MG63 (cell line): ENCODE data around the gene RNF213. TPM values are rescaled to one million over a fixed set of nuclear protein-coding genes. Genes with fewer than 3 reads are reported as not detected.
"Not testable (repeated sequence)": the region's sequence is repeated elsewhere in the genome, so short reads cannot be mapped to it uniquely, and the experiment has no call there.

ENCODE experiments used
- DNase-seq: peaks from one replicate; pipeline ENCODE4 v3.0.0-alpha.2; 2020
- H3K27me3 ChIP-seq: fragments of 250-450 bp; sonication (Bioruptor Pico); 2 replicates; pipeline ENCODE4 v1.5.1; 2020; ENCODE audit warnings: mild to moderate bottlenecking, moderate library complexity
- H3K36me3 ChIP-seq: fragments of 250-450 bp; sonication (Bioruptor Pico); 2 replicates; pipeline ENCODE4 v1.5.1; 2020; ENCODE audit warnings: mild to moderate bottlenecking, moderate library complexity
- H3K4me3 ChIP-seq: fragments of 250-450 bp; sonication (Bioruptor Pico); 2 replicates; pipeline ENCODE4 v1.5.1; 2020; ENCODE audit warnings: mild to moderate bottlenecking, moderate library complexity
- H3K9me3 ChIP-seq: fragments of 250-450 bp; sonication (Bioruptor Pico); 2 replicates; pipeline ENCODE4 v1.5.1; 2020; ENCODE audit warnings: mild to moderate bottlenecking, moderate library complexity
- total RNA-seq: library from RNA; depleted of rRNA; stranded (reverse); fragments of >200 nt; shearing (Covaris generic); gene quantifications from 2 replicates; pipeline ENCODE4 v1.2.3, GENCODE V29; 2014; ENCODE audit warnings: low replicate concordance

RNF213 gene
- total RNA-seq, 1 experiment from 2014 or later = 22.5 TPM

GRCh38 chr17:80274331-80274730 is 13.7 kb downstream of the RNF213 start:
- Histone ChIP-seq H3K27me3 (no peaks in the 10 kb centered on the region), H3K9me3 (0 out of 2 replicates have a peak, but pooled peaks cover 2% of the 10 kb centered on the region), H3K4me3 (no peak overlapping the region), H3K36me3 (peaks cover 28% of the 10 kb centered on the region)
- DNase-seq = no peak

DNA sequence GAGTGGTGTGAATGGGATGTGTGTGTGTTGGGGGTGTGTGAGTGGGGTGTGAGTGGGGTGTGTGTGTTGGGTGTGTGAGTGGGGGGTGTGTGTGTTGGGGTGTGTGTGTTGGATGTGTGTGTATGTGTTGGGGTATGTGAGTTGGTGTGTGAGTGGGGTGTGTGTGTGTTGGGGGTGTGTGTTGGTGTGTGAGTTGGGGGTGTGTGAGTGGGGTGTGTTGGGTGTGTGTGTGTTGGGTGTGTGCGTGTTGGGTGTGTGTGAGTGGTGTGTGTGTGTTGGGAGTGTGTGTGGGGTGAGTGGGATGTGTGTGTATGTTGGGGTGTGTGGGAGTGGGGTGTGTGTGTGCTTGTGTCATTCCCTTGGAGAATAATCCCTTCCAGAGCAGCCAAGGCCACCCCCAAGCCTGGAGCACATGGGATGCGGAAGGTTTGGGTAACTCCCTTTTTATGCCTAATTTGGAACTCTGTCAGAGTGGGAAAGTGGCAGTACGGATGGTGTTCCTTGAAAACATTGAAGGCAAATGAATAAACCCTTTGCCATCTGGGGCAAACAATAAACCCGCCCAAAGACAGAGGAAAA is 14.3 kb downstream of the RNF213 start:
- H3K36me3 ChIP-seq = peaks cover 25% of the 10 kb centered on the region
- H3K27me3 ChIP-seq = no peaks in the 10 kb centered on the region
- no peak for DNase-seq
- H3K9me3 ChIP-seq = 0 out of 2 replicates have a peak, but pooled peaks cover 2% of the 10 kb centered on the region
- H3K4me3 ChIP-seq = no peak overlapping the region

DNA sequence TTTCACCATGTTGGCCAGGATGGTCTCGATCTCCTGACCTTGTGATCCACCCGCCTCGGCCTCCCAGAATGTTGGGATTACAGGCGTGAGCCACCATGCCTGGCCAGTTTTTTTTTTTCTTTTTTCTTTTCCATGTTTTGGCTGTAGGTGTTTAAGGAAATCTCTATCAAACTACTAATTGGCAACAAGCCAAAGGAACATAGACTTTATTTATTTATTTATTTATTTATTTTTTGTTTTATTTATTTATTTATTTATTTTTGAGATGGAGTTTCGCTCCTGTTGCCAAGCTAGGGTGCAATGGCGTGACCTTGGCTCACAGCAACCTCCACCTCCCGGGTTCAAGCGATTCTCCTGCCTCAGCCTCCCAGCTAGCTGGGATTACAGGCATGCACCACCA is 15.2 kb downstream of the RNF213 start:
- H3K4me3 ChIP-seq, H3K27me3 ChIP-seq, DNase-seq, H3K9me3 ChIP-seq: not testable (repeated sequence)
- peaks cover 31% of the 10 kb centered on the region for H3K36me3 ChIP-seq

DNA sequence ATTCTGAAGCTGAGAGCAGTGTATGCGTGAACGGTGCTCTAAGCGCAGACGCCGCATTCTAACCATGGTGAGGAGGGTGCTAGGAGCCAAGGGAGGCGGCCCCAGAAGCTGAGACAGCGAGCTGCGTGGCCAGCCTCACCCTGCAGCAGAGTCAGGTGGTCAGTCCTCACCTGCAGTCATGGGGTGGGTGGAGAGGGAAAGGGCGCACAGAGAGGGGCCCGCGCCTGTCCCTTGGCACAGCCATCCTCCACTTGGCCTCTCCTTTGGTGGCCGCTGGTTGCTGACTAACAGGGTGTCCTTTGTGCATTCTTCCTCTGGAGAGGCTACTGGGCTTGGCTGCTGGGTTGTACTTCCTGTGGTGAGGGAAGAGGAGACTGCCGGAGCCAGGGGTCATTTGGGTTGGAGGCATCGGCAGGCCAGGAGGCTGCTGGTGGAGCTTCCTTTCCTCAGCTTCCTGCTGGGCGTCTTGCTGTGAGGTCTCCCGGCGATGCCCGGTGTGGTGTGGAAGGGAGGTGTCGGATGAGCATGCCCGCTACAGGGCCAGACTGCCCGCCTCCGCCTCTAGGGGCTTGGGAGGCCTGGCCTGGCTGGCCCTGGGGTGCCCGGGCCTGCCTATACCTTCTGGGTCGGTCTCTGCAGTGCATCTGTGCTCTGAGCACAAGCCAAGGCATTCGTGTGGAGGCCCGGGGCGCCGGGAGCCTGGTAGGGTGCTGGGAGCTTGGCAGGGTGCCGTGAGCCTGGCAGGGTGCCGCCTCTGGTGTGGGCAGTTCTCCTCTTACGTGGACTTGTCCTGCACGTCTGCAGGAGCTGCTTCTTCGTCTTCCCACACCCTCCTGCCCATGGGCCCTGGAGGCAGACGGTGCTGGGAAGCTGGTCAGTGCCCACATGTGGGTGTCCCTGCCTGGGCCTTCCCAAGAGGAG is 17.4 kb downstream of the RNF213 start:
- Histone ChIP-seq H3K27me3 (no peaks in the 10 kb centered on the region), H3K9me3 (no peaks in the 10 kb centered on the region), H3K36me3 (peaks cover 35% of the 10 kb centered on the region), H3K4me3 (peak overlapping the region; percentile 0; the same call in 1 of the 2 replicates)
- peak; percentile 97 for DNase-seq

DNA sequence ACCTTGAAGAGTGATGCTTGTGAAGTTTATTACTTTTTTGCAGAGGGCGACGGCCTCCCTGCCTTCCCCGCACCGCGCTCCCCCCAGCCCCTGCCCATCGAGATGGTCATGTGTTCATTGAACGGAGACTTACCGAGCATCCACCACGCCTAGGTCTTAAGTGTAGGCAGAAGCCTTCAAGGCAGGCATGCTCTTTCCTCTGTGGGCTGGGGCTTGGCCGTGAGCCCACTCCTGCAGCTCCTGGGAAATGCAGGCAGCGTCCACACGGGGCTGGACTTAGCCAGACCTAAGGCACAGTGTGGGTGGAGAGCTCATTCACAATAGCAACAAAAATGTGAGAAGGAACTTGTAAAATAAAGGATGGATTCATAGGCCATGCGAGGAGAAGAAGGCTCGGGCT is 19.2 kb downstream of the RNF213 start:
- Histone ChIP-seq H3K36me3 (peaks cover 38% of the 10 kb centered on the region), H3K9me3 (no peaks in the 10 kb centered on the region), H3K27me3 (no peaks in the 10 kb centered on the region), H3K4me3 (no peak overlapping the region)
- DNase-seq = peak; percentile 69

DNA sequence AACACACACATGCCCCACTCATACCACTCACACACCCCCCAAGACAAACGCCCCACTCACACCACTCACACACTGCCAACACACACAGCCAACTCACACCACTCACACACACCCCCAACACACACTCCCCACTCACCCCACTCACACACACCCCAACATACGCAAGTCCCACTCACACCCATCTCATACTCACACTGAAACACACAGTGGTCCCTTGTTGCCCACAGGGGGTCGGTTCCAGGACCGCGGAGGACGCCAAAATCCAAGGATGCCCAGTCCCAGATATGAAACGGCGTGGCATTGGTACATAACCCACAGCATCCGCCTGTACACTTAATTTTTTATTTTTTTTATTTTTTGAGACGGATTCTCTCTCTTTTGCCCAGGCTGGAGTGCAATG is 20.9 kb downstream of the RNF213 start:
- H3K9me3 ChIP-seq = no peaks in the 10 kb centered on the region
- DNase-seq = no peak
- no peaks in the 10 kb centered on the region for H3K27me3 ChIP-seq
- H3K36me3 ChIP-seq = peaks cover 33% of the 10 kb centered on the region
- H3K4me3 ChIP-seq = no peak overlapping the region

GRCh38 chr17:80283116-80283852 is 22.6 kb downstream of the RNF213 start:
- Histone ChIP-seq H3K9me3 (no peaks in the 10 kb centered on the region), H3K4me3 (no peak overlapping the region), H3K27me3 (no peaks in the 10 kb centered on the region), H3K36me3 (peaks cover 42% of the 10 kb centered on the region)
- no peak for DNase-seq

GRCh38 chr17:80284631-80285030 is 24.0 kb downstream of the RNF213 start:
- no peak for DNase-seq
- peaks cover 54% of the 10 kb centered on the region for H3K36me3 ChIP-seq
- H3K4me3 ChIP-seq = no peak overlapping the region
- H3K27me3 ChIP-seq = no peaks in the 10 kb centered on the region
- H3K9me3 ChIP-seq = no peaks in the 10 kb centered on the region

- no peak for DNase-seq
- Histone ChIP-seq H3K4me3 (no peak overlapping the region), H3K36me3 (peaks cover 55% of the 10 kb centered on the region), H3K27me3 (no peaks in the 10 kb centered on the region), H3K9me3 (no peaks in the 10 kb centered on the region)
Observed at GRCh38 chr17:80285237-80285920, 24.7 kb downstream of the RNF213 start.

- H3K4me3 ChIP-seq = no peak overlapping the region
- H3K27me3 ChIP-seq = no peaks in the 10 kb centered on the region
- H3K36me3 ChIP-seq = peaks cover 60% of the 10 kb centered on the region
- H3K9me3 ChIP-seq = no peaks in the 10 kb centered on the region
- DNase-seq = no peak
Observed at GRCh38 chr17:80286638-80286960, 25.9 kb downstream of the RNF213 start.

DNA sequence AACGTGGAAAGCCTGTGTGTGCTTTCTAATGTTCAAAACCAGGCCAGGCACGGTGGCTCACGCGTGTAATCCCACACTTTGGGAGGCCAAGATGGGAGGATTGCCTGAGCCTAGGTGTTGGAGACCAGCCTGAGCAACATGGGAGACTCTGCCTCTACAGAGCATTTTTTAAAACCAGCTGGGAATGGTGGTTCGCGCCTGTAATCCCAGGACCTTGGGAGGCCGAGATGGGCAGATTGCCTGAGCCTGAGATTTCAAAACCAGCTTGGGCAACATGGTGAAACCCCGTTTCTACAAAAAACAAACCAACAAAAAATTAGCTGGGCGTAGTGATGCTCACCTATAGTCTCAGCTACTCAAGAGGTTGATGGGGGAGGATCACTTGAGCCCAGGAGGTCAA is 26.4 kb downstream of the RNF213 start:
- Histone ChIP-seq H3K27me3 (no peaks in the 10 kb centered on the region), H3K36me3 (peaks cover 60% of the 10 kb centered on the region), H3K4me3 (no peak overlapping the region), H3K9me3 (no peaks in the 10 kb centered on the region)
- DNase-seq = no peak

DNA sequence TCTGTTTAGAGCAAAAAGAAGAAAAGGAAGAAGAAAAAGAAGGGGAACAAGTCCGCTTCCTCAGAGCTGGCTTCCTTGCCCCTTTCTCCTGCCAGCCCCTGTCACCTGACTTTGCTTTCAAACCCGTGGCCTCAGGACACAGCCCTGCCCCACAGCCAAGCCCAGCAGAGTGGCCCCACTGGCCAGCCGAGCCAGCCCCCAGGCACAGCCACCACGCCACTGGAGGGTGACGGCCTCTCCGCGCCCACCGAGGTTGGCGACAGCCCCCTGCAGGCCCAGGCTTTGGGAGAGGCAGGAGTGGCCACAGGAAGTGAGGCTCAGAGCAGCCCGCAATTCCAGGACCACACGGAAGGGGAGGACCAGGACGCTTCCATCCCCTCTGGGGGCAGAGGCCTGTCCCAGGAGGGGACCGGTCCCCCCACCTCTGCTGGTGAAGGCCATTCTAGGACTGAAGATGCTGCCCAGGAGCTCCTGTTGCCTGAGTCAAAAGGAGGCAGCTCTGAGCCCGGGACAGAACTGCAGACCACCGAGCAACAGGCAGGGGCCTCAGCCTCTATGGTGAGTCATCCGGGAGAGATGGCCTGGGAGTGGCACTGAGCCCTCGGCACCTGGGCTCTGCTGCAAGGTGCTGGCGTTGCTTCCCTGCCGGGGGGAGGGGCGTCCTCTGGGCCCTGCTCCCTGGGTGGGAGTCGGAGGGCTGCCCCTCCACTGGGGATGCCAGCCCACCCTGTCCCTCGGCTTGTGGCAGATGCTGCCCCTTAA is 27.3 kb downstream of the RNF213 start:
- Histone ChIP-seq H3K9me3 (no peaks in the 10 kb centered on the region), H3K4me3 (no peak overlapping the region), H3K36me3 (peaks cover 64% of the 10 kb centered on the region), H3K27me3 (no peaks in the 10 kb centered on the region)
- no peak for DNase-seq

DNA sequence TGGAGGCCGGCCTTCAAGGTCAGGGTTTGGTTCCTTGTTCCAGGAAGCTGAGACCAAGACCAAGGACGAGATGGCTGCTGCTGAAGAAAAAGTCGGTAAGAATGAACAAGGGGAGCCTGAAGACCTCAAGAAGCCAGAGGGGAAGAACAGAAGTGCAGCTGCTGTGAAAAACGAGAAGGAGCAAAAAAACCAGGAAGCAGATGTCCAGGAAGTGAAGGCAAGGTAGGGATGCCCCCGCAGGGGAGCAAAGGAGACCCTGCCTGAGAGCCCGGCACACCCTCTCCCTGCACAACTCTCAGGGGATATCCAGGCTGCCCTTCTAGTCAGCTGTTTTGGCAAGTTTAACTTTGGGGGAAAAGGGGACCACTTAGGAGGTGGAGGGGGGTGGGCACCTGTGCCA is 29.0 kb downstream of the RNF213 start:
- no peaks in the 10 kb centered on the region for H3K27me3 ChIP-seq
- H3K9me3 ChIP-seq = no peaks in the 10 kb centered on the region
- H3K36me3 ChIP-seq = peaks cover 73% of the 10 kb centered on the region
- no peak overlapping the region for H3K4me3 ChIP-seq
- no peak for DNase-seq

DNA sequence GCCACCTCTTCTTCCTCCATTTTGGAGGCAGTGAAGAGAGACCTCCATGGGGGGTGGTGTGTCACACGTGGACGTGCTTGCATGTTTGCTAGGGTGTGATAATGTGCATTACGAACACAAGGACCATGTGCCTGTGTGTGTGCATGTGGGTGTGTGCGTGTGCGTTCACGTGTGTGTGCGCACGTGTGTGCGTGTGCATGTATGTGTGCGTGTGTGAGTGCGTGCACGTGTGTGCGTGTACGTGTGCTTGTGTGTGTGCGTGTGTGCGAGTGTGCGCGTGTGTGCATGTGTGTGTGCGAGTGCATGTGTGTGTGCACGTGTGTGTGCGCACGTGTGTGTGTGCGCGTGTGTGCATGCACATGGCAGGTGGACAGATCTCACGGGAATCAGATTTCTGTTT is 29.5 kb downstream of the RNF213 start:
- Histone ChIP-seq H3K9me3 (no peaks in the 10 kb centered on the region), H3K27me3 (no peaks in the 10 kb centered on the region), H3K36me3 (peaks cover 76% of the 10 kb centered on the region), H3K4me3 (no peak overlapping the region)
- no peak for DNase-seq

DNA sequence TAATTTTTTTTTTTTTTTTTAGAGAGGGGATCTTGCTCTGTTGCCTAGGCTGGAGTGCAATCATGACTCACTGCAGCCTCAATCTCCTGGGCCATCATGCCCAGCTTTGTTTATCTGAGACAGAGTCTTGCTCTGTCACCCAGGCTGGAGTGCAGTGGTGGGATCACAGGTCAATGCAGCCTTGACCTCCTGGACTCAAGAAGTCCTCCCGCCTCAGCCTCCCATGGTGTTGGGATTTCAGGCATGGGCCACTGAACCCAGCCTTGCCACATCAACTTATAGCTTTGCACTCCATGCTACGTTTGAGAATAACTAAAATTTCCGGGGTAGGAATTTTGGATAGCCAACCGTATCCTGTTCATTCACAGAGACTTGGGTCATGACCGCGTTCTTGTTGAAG is 30.6 kb downstream of the RNF213 start:
- Histone ChIP-seq H3K4me3 (no peak overlapping the region), H3K9me3 (no peaks in the 10 kb centered on the region), H3K36me3 (peaks cover 86% of the 10 kb centered on the region), H3K27me3 (no peaks in the 10 kb centered on the region)
- DNase-seq = no peak
